Measurements from ENCODE around the gene LXN. TPM values are rescaled to one million over a fixed set of nuclear protein-coding genes. Genes with fewer than 3 reads are reported as not detected.

Gene LXN
- total RNA-seq, 1 experiment from 2014 or later = not detected

Other genes with a start within 250 kb of the LXN start
- 10.7 and 11.5 TPM in 2 replicates for gene MLF1, start 101.5 kb downstream of the LXN start, total RNA-seq (2014; rRNA removed)
- 58.2 and 75.2 TPM in 2 replicates for gene GFM1, start 28.1 kb downstream of the LXN start, total RNA-seq (2014; rRNA removed)
- 0.26 and 0.34 TPM in 2 replicates for gene RARRES1, start 59.8 kb upstream of the LXN start, total RNA-seq (2014; rRNA removed)
- gene MFSD1, start 129.4 kb upstream of the LXN start, total RNA-seq (2014; rRNA removed) = 107 and 116 TPM in 2 replicates

Data from LHCN-M2 (cell line).